SK-N-SH (cell line): ENCODE results near the gene FGF22. TPM values are rescaled to one million over a fixed set of nuclear protein-coding genes. Genes with fewer than 3 reads are reported as not detected.
A peak's percentile ranks its signal among the peaks of the same experiment; 100 is the strongest.

Experiments
- CTCF ChIA-PET: fragments of 300-600, 350-600 bp; formaldehyde crosslinking; extraction: SDS; loops from one replicate; lab custom pipeline; 2021; lab: Yijun Ruan, JAX
- POLR2A ChIA-PET: fragments of 350-600 bp; sonication (Branson Sonifier 250); formaldehyde crosslinking; extraction: SDS; loops from one replicate; lab custom pipeline; 2020; ENCODE audit warnings: antibody characterized with exemption, inconsistent platforms; lab: Yijun Ruan, JAX
- DNase-seq: peaks from one replicate; pipeline ENCODE4 v3.0.0; 2012
- H2AFZ ChIP-seq: fragments of 200-600 bp; sonication (generic); 2 replicates; pipeline ENCODE4 v1.8.1; 2016; ENCODE audit warnings: antibody characterized with exemption, mild to moderate bottlenecking, low read depth
- H3F3A ChIP-seq: fragments of 200-600 bp; sonication (generic); replicated peaks from 2 replicates; pipeline ENCODE3; 2016; ENCODE audit warnings: antibody characterized with exemption, mild to moderate bottlenecking; ENCODE audit not compliant: insufficient read depth
- H3K27ac ChIP-seq, 2 experiments: fragments of 200-500 bp in 1 of 2; fragments of 200-600 bp in 1 of 2; sonication (Bioruptor generic) in 1 of 2; sonication (generic), shearing (Covaris generic) in 1 of 2; 2 replicates each; pipeline versions ENCODE4 v1.5.1 to v1.6.1; 2014 to 2016; ENCODE audit warnings: low read depth in 2 of 2, inconsistent platforms in 1 of 2, low read length in 1 of 2, mild to moderate bottlenecking in 1 of 2, mixed read lengths in 1 of 2
- H3K27me3 ChIP-seq: fragments of 200-600 bp; sonication (generic), shearing (Covaris generic); 2 replicates; pipeline ENCODE4 v1.6.1; 2016; ENCODE audit warnings: mixed run types; ENCODE audit not compliant: insufficient read depth
- H3K36me3 ChIP-seq, 2 experiments: fragments of 200-500 bp in 1 of 2; fragments of 200-600 bp in 1 of 2; sonication (Bioruptor generic) in 1 of 2; sonication (generic) in 1 of 2; replicated peaks in 1 of 2; 2 replicates each; pipeline versions ENCODE3 to v1.5.1; 2014 to 2016; ENCODE audit warnings: low read length in 1 of 2, mild to moderate bottlenecking in 1 of 2; ENCODE audit not compliant: insufficient read depth in 2 of 2, control insufficient read depth in 1 of 2
- H3K4me1 ChIP-seq, 2 experiments: fragments of 200-500 bp in 1 of 2; fragments of 200-600 bp in 1 of 2; sonication (Bioruptor generic) in 1 of 2; sonication (generic), shearing (Covaris generic) in 1 of 2; 2 replicates each; pipeline versions ENCODE4 v1.5.1 to v1.6.1; 2014 to 2016; ENCODE audit warnings: low read depth in 1 of 2, low read length in 1 of 2, mixed run types in 1 of 2; ENCODE audit not compliant: insufficient read depth in 2 of 2, control insufficient read depth in 1 of 2
- H3K4me2 ChIP-seq: fragments of 200-600 bp; sonication (generic), shearing (Covaris generic); 2 replicates; pipeline ENCODE4 v1.6.1; 2017; ENCODE audit warnings: mixed run types
- H3K4me3 ChIP-seq, 2 experiments: fragments of 200-500 bp in 1 of 2; fragments of 200-600 bp in 1 of 2; sonication (Bioruptor generic) in 1 of 2; sonication (generic), shearing (Covaris generic) in 1 of 2; 2 replicates each; pipeline versions ENCODE4 v1.5.1 to v1.8.1; 2014 to 2016; ENCODE audit warnings: low read depth in 2 of 2, inconsistent platforms in 1 of 2, low read length in 1 of 2, mild to moderate bottlenecking in 1 of 2, mixed read lengths in 1 of 2, moderate library complexity in 1 of 2
- H3K79me2 ChIP-seq: fragments of 200-600 bp; sonication (generic); 2 replicates; pipeline ENCODE4 v1.8.1; 2017; ENCODE audit warnings: mild to moderate bottlenecking; ENCODE audit not compliant: insufficient read depth
- H3K9ac ChIP-seq: fragments of 200-600 bp; sonication (generic); 2 replicates; pipeline ENCODE4 v1.6.1; 2017; ENCODE audit warnings: mixed run types
- H3K9me2 ChIP-seq: fragments of 200-600 bp; sonication (generic); 2 replicates; pipeline ENCODE4 v1.6.1; 2017; ENCODE audit warnings: mixed run types
- H3K9me3 ChIP-seq: fragments of 200-600 bp; sonication (generic); 2 replicates; pipeline ENCODE4 v1.6.1; 2017; ENCODE audit warnings: mixed run types, mild to moderate bottlenecking, moderate library complexity
- H4K20me1 ChIP-seq: fragments of 200-600 bp; sonication (generic); 2 replicates; pipeline ENCODE4 v1.6.1; 2017; ENCODE audit warnings: mild to moderate bottlenecking, mixed run types; ENCODE audit not compliant: insufficient read depth
- ELF1 ChIP-seq: IDR thresholded peaks from 2 replicates; pipeline ENCODE4 v1.4.0; 2012
- EP300 ChIP-seq, 2 experiments: IDR thresholded peaks; 2 replicates each; pipeline versions ENCODE4 v1.4.0 to v1.6.1; 2012; ENCODE audit warnings: borderline replicate concordance in 1 of 2, low read depth in 1 of 2, low read length in 1 of 2
- EZH2phosphoT487 ChIP-seq: fragments of 200-600 bp; sonication (generic); IDR thresholded peaks from 2 replicates; pipeline ENCODE4 v1.6.1; 2017; ENCODE audit warnings: low read depth, mixed run types, mild to moderate bottlenecking, antibody characterized with exemption, moderate library complexity, borderline replicate concordance
- FOXJ3 ChIP-seq: sonication (generic); formaldehyde crosslinking; IDR thresholded peaks from 2 replicates; pipeline ENCODE4 v1.5.1; 2020; ENCODE audit warnings: mild to moderate bottlenecking, missing genetic modification reagents
- FOXM1 ChIP-seq: IDR thresholded peaks from 2 replicates; pipeline ENCODE4 v1.4.0; 2012; ENCODE audit warnings: low read depth, mild to moderate bottlenecking
- RAD21 ChIP-seq: IDR thresholded peaks from 2 replicates; pipeline ENCODE4 v1.6.1; 2012; ENCODE audit warnings: mild to moderate bottlenecking, low read length
- RCOR1 ChIP-seq: fragments of 150-350 bp; IDR thresholded peaks from 2 replicates; pipeline ENCODE4 v1.6.1; 2017; ENCODE audit warnings: antibody characterized with exemption, low read length
- SIN3A ChIP-seq: IDR thresholded peaks from 2 replicates; pipeline ENCODE4 v1.6.1; 2012; ENCODE audit warnings: low read depth, mild to moderate bottlenecking, low read length, moderate library complexity, borderline replicate concordance
- SMC3 ChIP-seq: IDR thresholded peaks from 2 replicates; pipeline ENCODE4 v1.6.1; 2012; ENCODE audit warnings: low read depth, low read length, improper control_type of control experiment
- TCF12 ChIP-seq: IDR thresholded peaks from 2 replicates; pipeline ENCODE4 v1.4.0; 2012
- TEAD4 ChIP-seq: IDR thresholded peaks from 2 replicates; pipeline ENCODE4 v1.4.0; 2012; ENCODE audit warnings: mild to moderate bottlenecking, borderline replicate concordance; ENCODE audit not compliant: insufficient read depth
- YY1 ChIP-seq: IDR thresholded peaks from 2 replicates; pipeline ENCODE4 v1.4.0; 2012; ENCODE audit warnings: low read depth, mild to moderate bottlenecking
- WGBS: methylation state at CpG from one replicate; pipeline ENCODE4 v1.1.6; 2017; ENCODE audit warnings: low lambda C conversion rate; 5-methylcytosine and 5-hydroxymethylcytosine counted together
- polyA plus RNA-seq, 3 experiments: library from polyadenylated mRNA; depleted of rRNA; stranded (reverse); fragments of >200 nt; gene quantifications; 2 replicates each; pipeline ENCODE4 v1.2.3, GENCODE V29; 2012
- TF ChIP-seq, protein P1 (sequence below): fragments of 150-350 bp; IDR thresholded peaks from 2 replicates; pipeline ENCODE4 v1.6.1; 2016; ENCODE audit warnings: mild to moderate bottlenecking, low read depth, low read length
- TF ChIP-seq, protein P2 (sequence below): IDR thresholded peaks from 2 replicates; pipeline ENCODE4 v1.4.0; 2012; ENCODE audit warnings: low read depth
- TF ChIP-seq, protein P3 (sequence below): fragments of 200-600 bp; sonication (generic); IDR thresholded peaks from 2 replicates; pipeline ENCODE4 v1.6.1; 2017; ENCODE audit warnings: antibody characterized with exemption, mild to moderate bottlenecking, moderate library complexity
- TF ChIP-seq, protein P4 (sequence below): IDR thresholded peaks from 2 replicates; pipeline ENCODE4; 2012
- TF ChIP-seq, protein P5 (sequence below): fragments of 150-350 bp; IDR thresholded peaks from 2 replicates; pipeline ENCODE4 v1.6.1; 2017; ENCODE audit warnings: antibody characterized with exemption, low read length, low read depth, borderline replicate concordance
- TF ChIP-seq, protein P6 (sequence below): IDR thresholded peaks from 2 replicates; pipeline ENCODE4 v1.6.1; 2012; ENCODE audit warnings: mild to moderate bottlenecking, low read depth, low read length, moderate library complexity

FGF22 gene
- polyA plus RNA-seq, 1 of the 3 experiments (the other 2 are of a cell fraction) = 0.62 TPM

DNA sequence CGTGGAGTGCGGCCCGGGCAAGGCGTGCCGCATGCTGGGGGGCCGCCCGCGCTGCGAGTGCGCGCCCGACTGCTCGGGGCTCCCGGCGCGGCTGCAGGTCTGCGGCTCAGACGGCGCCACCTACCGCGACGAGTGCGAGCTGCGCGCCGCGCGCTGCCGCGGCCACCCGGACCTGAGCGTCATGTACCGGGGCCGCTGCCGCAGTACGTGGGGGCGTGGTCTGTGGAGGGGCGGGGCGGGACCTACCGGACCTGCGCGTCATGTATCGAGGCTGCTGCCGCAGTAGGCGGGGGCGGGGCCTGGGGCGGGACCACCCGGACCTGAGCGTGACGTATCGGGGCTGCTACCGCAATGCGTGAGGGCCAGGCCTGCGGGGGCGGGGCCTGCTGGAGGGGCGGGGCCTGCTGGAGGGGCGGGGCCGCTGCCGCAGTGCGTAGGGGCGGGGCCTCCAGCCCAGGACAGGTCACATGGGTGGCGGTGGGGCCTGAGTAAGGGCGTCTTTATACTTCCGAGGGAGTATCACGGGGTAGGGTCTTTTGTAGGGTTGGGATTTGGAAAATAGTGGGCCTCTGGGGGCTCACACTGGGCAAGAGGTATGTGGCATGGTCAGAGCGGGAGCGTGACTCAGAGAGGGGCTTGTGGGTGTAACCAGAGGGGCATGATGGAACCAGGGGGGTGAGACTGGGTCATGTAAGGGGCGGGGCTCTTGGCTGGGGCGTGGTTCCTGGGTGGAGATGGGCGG is 40.8 kb downstream of the FGF22 start (continued):
- TF ChIP-seq, protein P1, sequence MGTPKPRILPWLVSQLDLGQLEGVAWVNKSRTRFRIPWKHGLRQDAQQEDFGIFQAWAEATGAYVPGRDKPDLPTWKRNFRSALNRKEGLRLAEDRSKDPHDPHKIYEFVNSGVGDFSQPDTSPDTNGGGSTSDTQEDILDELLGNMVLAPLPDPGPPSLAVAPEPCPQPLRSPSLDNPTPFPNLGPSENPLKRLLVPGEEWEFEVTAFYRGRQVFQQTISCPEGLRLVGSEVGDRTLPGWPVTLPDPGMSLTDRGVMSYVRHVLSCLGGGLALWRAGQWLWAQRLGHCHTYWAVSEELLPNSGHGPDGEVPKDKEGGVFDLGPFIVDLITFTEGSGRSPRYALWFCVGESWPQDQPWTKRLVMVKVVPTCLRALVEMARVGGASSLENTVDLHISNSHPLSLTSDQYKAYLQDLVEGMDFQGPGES = no peak
- TF ChIP-seq RAD21 (peak; percentile 14; the same call in 1 of the 2 replicates), ELF1 (no peak), FOXJ3 (CRISPR knock-in tag) (no peak)
- TF ChIP-seq, protein P2, sequence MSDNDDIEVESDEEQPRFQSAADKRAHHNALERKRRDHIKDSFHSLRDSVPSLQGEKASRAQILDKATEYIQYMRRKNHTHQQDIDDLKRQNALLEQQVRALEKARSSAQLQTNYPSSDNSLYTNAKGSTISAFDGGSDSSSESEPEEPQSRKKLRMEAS = peak; percentile 47; the same call in 1 of the 2 replicates
- TF ChIP-seq, protein P3, sequence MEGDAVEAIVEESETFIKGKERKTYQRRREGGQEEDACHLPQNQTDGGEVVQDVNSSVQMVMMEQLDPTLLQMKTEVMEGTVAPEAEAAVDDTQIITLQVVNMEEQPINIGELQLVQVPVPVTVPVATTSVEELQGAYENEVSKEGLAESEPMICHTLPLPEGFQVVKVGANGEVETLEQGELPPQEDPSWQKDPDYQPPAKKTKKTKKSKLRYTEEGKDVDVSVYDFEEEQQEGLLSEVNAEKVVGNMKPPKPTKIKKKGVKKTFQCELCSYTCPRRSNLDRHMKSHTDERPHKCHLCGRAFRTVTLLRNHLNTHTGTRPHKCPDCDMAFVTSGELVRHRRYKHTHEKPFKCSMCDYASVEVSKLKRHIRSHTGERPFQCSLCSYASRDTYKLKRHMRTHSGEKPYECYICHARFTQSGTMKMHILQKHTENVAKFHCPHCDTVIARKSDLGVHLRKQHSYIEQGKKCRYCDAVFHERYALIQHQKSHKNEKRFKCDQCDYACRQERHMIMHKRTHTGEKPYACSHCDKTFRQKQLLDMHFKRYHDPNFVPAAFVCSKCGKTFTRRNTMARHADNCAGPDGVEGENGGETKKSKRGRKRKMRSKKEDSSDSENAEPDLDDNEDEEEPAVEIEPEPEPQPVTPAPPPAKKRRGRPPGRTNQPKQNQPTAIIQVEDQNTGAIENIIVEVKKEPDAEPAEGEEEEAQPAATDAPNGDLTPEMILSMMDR = peak; percentile 41
- TF ChIP-seq, all 33 proteins: peak for 12

DNA sequence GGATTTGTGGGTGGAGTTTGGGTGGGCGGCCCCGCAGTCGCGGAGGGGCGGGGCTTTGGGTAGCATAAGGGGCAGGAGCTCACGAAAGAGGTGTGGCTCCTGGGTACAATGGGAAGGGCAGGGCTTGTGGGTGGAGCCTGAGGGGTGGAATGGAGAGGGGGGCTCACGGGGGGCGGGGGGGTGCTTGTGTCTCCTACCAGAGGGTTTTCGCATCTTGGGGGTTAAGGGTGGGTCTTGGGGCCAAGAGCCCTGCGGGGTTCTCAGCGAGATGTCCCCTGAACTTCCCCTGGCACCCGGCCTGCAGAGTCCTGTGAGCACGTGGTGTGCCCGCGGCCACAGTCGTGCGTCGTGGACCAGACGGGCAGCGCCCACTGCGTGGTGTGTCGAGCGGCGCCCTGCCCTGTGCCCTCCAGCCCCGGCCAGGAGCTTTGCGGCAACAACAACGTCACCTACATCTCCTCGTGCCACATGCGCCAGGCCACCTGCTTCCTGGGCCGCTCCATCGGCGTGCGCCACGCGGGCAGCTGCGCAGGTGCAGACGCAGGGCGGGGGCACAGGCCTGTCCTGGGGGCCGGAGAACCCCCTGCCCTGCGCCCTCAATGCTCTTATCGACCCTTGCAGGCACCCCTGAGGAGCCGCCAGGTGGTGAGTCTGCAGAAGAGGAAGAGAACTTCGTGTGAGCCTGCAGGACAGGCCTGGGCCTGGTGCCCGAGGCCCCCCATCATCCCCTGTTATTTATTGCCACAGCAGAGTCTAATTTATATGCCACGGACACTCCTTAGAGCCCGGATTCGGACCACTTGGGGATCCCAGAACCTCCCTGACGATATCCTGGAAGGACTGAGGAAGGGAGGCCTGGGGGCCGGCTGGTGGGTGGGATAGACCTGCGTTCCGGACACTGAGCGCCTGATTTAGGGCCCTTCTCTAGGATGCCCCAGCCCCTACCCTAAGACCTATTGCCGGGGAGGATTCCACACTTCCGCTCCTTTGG is 41.6 kb downstream of the FGF22 start:
- peak overlapping the region in 1 of 2 experiments; percentile 54; a peak in 1 of 4 replicates for H3K4me3 ChIP-seq
- peaks cover 5% of the 10 kb centered on the region for H3F3A ChIP-seq
- peaks cover 8 to 24% of the 10 kb centered on the region in 2 experiments; a peak in 3 of 4 replicates for H3K4me1 ChIP-seq
- ChIA-PET POLR2A (interaction anchor here (0.9 kb wide), 1 partner anchor 24 kb away, joined by 4 read pairs; no protein-coding TSS in a partner anchor), CTCF (interaction anchor here (4.7 kb wide), 1 partner anchor 22 kb away, joined by 27 read pairs; no protein-coding TSS in a partner anchor)
- H4K20me1 ChIP-seq = no peaks in the 10 kb centered on the region
- 69% methylated on average over 27 of the region's 54 CpGs for WGBS
- DNase-seq = peak; percentile 97
- H3K36me3 ChIP-seq = peaks cover 0 to 3% of the 10 kb centered on the region in 2 experiments
- no peak overlapping the region for H2AFZ ChIP-seq
- TF ChIP-seq, protein P4, sequence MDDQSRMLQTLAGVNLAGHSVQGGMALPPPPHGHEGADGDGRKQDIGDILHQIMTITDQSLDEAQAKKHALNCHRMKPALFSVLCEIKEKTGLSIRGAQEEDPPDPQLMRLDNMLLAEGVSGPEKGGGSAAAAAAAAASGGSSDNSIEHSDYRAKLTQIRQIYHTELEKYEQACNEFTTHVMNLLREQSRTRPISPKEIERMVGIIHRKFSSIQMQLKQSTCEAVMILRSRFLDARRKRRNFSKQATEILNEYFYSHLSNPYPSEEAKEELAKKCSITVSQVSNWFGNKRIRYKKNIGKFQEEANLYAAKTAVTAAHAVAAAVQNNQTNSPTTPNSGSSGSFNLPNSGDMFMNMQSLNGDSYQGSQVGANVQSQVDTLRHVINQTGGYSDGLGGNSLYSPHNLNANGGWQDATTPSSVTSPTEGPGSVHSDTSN = no peak
- TF ChIP-seq ELF1 (no peak), RAD21 (no peak), SMC3 (no peak), RCOR1 (no peak), FOXM1 (no peak), TEAD4 (no peak), EP300 (IDR thresholded peaks at IDR 0.05; ENCODE audit: borderline replicate concordance in 1 of 2, low read depth in 1 of 2, low read length in 1 of 2) (no peak), TCF12 (no peak), EZH2phosphoT487 (no peak), SIN3A (no peak), YY1 (no peak)
- TF ChIP-seq, protein P5, sequence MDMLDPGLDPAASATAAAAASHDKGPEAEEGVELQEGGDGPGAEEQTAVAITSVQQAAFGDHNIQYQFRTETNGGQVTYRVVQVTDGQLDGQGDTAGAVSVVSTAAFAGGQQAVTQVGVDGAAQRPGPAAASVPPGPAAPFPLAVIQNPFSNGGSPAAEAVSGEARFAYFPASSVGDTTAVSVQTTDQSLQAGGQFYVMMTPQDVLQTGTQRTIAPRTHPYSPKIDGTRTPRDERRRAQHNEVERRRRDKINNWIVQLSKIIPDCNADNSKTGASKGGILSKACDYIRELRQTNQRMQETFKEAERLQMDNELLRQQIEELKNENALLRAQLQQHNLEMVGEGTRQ = no peak
- TF ChIP-seq, protein P6, sequence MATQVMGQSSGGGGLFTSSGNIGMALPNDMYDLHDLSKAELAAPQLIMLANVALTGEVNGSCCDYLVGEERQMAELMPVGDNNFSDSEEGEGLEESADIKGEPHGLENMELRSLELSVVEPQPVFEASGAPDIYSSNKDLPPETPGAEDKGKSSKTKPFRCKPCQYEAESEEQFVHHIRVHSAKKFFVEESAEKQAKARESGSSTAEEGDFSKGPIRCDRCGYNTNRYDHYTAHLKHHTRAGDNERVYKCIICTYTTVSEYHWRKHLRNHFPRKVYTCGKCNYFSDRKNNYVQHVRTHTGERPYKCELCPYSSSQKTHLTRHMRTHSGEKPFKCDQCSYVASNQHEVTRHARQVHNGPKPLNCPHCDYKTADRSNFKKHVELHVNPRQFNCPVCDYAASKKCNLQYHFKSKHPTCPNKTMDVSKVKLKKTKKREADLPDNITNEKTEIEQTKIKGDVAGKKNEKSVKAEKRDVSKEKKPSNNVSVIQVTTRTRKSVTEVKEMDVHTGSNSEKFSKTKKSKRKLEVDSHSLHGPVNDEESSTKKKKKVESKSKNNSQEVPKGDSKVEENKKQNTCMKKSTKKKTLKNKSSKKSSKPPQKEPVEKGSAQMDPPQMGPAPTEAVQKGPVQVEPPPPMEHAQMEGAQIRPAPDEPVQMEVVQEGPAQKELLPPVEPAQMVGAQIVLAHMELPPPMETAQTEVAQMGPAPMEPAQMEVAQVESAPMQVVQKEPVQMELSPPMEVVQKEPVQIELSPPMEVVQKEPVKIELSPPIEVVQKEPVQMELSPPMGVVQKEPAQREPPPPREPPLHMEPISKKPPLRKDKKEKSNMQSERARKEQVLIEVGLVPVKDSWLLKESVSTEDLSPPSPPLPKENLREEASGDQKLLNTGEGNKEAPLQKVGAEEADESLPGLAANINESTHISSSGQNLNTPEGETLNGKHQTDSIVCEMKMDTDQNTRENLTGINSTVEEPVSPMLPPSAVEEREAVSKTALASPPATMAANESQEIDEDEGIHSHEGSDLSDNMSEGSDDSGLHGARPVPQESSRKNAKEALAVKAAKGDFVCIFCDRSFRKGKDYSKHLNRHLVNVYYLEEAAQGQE = no peak
- H3K9me2 ChIP-seq = no peaks in the 10 kb centered on the region
- H3K27ac ChIP-seq = peak overlapping the region; percentile 48 to 93; a peak in 3 of 4 replicates
- peak overlapping the region; percentile 64; the same call in 1 of the 2 replicates for H3K4me2 ChIP-seq
- peaks cover 26% of the 10 kb centered on the region for H3K79me2 ChIP-seq
- H3K9ac ChIP-seq = no peak overlapping the region; the same call in 1 of the 2 replicates
- no peaks in the 10 kb centered on the region for H3K27me3 ChIP-seq
- H3K9me3 ChIP-seq = no peaks in the 10 kb centered on the region
